ENCODE results near the gene GPATCH4. TPM values are rescaled to one million over a fixed set of nuclear protein-coding genes. Genes with fewer than 3 reads are reported as not detected.
A peak's percentile ranks its signal among the peaks of the same experiment; 100 is the strongest.
"Not testable (repeated sequence)": the region's sequence is repeated elsewhere in the genome, so short reads cannot be mapped to it uniquely, and the experiment has no call there.

The GPATCH4 gene
- total RNA-seq, 4 donors from 2014 or later, result 12.4 to 113 (median 28.9) TPM

DNA sequence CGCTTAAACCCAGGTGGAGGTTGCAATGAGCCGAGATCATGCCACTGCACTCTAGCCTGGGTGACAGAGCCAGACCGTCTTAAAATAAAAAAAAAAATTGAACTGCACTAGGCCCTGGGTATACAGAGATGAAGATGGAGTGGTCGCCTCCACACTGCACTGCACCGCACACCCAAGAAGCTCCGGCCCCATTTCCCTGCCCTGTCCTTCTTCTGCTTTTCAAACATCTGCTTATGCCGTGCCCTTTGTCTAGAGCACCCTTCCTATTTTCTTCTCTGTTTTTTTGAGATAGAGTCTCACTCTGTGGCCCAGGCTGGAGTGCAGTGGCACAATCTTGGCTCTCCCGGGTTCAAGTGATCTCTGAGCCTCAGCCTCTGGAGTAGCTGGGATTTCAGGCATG, 46.3 kb downstream of the GPATCH4 start:
- Histone ChIP-seq H3K4me3 (no peak overlapping the region), H3K4me1 (peaks cover 0 to 5% (median 0%) of the 10 kb centered on the region in 4 donors), H3K9me3 (no peaks in the 10 kb centered on the region), H3K27ac (no peak overlapping the region), H3K27me3 (no peaks in the 10 kb centered on the region), H3K36me3 (no peaks in the 10 kb centered on the region)
- no peak for TF ChIP-seq EP300 (IDR thresholded peaks at IDR 0.05; ENCODE audit: low read depth)
- no peak for TF ChIP-seq POLR2AphosphoS5 (IDR thresholded peaks at IDR 0.05)
- no peak for TF ChIP-seq POLR2A (IDR thresholded peaks at IDR 0.05)
- TF ChIP-seq, protein P1, sequence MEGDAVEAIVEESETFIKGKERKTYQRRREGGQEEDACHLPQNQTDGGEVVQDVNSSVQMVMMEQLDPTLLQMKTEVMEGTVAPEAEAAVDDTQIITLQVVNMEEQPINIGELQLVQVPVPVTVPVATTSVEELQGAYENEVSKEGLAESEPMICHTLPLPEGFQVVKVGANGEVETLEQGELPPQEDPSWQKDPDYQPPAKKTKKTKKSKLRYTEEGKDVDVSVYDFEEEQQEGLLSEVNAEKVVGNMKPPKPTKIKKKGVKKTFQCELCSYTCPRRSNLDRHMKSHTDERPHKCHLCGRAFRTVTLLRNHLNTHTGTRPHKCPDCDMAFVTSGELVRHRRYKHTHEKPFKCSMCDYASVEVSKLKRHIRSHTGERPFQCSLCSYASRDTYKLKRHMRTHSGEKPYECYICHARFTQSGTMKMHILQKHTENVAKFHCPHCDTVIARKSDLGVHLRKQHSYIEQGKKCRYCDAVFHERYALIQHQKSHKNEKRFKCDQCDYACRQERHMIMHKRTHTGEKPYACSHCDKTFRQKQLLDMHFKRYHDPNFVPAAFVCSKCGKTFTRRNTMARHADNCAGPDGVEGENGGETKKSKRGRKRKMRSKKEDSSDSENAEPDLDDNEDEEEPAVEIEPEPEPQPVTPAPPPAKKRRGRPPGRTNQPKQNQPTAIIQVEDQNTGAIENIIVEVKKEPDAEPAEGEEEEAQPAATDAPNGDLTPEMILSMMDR (IDR thresholded peaks at IDR 0.05), result no peak
- 79 to 86% methylated on average over 7 to 8 of the region's 8 CpGs for WGBS, 2 donors (ENCODE audit: low coverage in 1 of 2)
- DNase-seq, result no peak
- intact Hi-C loops (cut with DNase I; ENCODE audit: low total_unique reads) (no loop called here), in situ Hi-C loops (cut with MboI; ENCODE audit: low pct_ligation_motif_present in 1 of 4, low pct_unique_long_range_greater_than_20kb in 1 of 4, low sequenced_read_pairs in 3 of 4) (no loop called here)

DNA sequence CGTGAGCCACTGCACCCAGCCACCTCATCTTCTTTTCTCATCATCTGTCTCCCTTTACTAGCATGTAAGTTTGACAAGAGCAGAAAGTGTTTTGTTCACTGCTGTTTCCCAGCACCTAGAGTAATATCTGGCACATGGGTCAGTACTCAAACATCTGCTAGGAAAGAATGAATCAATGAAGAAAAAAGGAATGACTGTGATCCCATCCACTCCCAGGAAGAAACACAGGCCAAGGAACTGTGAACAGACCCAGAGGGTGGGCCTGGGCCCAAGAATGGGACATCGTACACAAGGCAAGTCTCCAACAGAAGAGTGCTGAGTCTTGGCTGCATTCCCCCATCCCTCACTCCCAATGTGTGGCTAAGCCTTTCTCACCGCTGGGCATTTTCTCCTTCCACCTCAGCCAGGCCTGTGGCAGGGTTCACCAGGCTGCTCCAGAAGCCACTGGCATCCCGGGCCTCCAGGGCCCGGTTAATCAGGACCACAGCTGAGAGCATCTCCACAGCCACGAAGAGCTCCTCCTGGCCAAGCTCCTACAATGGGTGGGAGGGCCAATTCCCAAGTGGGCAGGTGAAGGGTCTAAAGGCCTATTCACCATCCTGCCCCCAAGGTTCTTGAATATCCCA, 47.3 kb downstream of the GPATCH4 start:
- no peak for DNase-seq
- no peak for TF ChIP-seq EP300 (IDR thresholded peaks at IDR 0.05; ENCODE audit: low read depth)
- TF ChIP-seq POLR2AphosphoS5 (IDR thresholded peaks at IDR 0.05), result peak in 2 of 3 donors; percentile 6 to 13

DNA sequence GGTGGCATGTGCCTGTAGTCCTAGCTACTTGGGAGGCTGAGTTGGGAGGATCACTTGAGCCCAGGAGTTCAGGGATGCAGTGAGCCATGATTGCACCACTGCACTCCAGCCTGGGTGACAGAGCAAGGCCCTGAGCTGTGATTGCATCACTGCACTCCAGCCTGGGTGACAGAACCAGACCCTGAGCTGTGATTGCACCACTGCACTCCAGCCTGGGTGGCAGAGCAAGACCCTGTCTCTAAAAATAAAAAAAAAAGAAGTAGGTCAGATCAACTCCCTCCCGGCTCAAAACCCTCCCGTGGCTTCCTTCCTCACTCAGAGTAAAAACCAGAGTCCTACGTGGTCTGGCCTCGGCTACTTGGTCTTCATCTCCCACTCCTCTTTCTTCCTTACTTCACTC, 48.3 kb downstream of the GPATCH4 start:
- WGBS, 2 donors (ENCODE audit: low coverage in 1 of 2), result 55 to 80% methylated on average over 1 to 4 of the region's 4 CpGs
- H3K27me3 ChIP-seq; H3K4me1 ChIP-seq; H3K4me3 ChIP-seq; intact Hi-C loops (cut with DNase I; ENCODE audit: low total_unique reads); H3K27ac ChIP-seq; in situ Hi-C loops (cut with MboI; ENCODE audit: low pct_ligation_motif_present in 1 of 4, low pct_unique_long_range_greater_than_20kb in 1 of 4, low sequenced_read_pairs in 3 of 4); H3K9me3 ChIP-seq; H3K36me3 ChIP-seq; DNase-seq: not testable (repeated sequence)

More for the DNA sequence above, 47.3 kb downstream of the GPATCH4 start:
- WGBS, 2 donors (ENCODE audit: low coverage in 1 of 2), result 87 to 88% methylated on average over 1 to 6 of the region's 6 CpGs
- Histone ChIP-seq H3K27ac (no peak overlapping the region), H3K9me3 (no peaks in the 10 kb centered on the region), H3K4me1 (peaks cover 0 to 5% (median 0%) of the 10 kb centered on the region in 4 donors), H3K36me3 (no peaks in the 10 kb centered on the region), H3K4me3 (no peak overlapping the region), H3K27me3 (no peaks in the 10 kb centered on the region)
- intact Hi-C loops (cut with DNase I; ENCODE audit: low total_unique reads) (no loop called here), in situ Hi-C loops (cut with MboI; ENCODE audit: low pct_ligation_motif_present in 1 of 4, low pct_unique_long_range_greater_than_20kb in 1 of 4, low sequenced_read_pairs in 3 of 4) (no loop called here)

DNA sequence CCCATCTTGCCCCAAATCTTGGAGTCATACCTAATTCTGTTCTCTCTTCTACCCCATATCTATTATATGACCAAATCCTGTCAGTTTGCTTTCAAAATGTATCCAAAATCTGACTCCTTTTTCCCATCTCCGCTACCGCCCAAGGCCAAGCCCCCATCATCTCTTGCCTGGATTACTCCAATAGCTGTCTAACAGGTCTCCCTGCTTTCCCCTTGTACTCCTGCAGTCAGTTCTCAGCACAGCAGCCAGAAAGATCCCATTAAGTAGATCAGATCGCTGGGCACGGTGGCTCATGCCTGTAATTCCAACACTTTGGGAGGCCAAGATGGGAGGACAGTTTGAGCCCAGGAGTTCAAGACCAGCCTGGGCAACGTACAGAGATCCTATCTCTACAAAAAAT, 48.8 kb downstream of the GPATCH4 start:
- Histone ChIP-seq H3K4me3 (no peak overlapping the region), H3K4me1 (peaks cover 0 to 5% (median 0%) of the 10 kb centered on the region in 4 donors), H3K36me3 (no peaks in the 10 kb centered on the region), H3K27ac (no peak overlapping the region), H3K9me3 (no peaks in the 10 kb centered on the region), H3K27me3 (no peaks in the 10 kb centered on the region)
- 65 to 75% methylated on average over 5 of the region's 5 CpGs for WGBS, 2 donors (ENCODE audit: low coverage in 1 of 2)
- in situ Hi-C loops (cut with MboI; ENCODE audit: low pct_ligation_motif_present in 1 of 4, low pct_unique_long_range_greater_than_20kb in 1 of 4, low sequenced_read_pairs in 3 of 4) (no loop called here), intact Hi-C loops (cut with DNase I; ENCODE audit: low total_unique reads) (no loop called here)
- TF ChIP-seq POLR2A (IDR thresholded peaks at IDR 0.05) (no peak), POLR2AphosphoS5 (IDR thresholded peaks at IDR 0.05) (no peak), EP300 (IDR thresholded peaks at IDR 0.05; ENCODE audit: low read depth) (no peak)
- TF ChIP-seq, protein P1 (IDR thresholded peaks at IDR 0.05), result no peak
- no peak for DNase-seq

DNA sequence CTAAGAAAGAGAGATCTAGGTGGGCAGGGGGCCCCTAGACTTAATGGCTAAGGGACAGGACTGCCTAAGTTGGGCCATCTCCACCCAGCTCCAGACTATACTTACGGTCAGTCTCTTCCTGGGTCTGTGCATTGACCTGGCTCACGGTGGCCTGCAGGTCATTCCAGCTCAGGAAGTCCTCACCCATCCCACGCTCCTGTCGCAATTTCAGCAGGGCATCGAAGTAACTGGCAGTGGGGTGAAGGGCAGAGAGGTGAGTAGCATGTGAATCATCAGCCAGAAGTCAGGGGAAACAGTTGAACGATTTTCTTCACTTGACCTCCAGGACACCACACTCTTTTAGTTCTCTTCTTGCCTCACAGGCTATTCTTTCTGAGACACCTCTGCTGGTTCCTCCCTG, 49.4 kb downstream of the GPATCH4 start:
- peaks cover 0 to 5% (median 0%) of the 10 kb centered on the region in 4 donors for H3K4me1 ChIP-seq
- no peak for DNase-seq
- H3K4me3 ChIP-seq, result no peak overlapping the region
- H3K27me3 ChIP-seq, result no peaks in the 10 kb centered on the region
- no peaks in the 10 kb centered on the region for H3K9me3 ChIP-seq
- H3K36me3 ChIP-seq, result no peaks in the 10 kb centered on the region
- WGBS, 2 donors (ENCODE audit: low coverage in 1 of 2), result 82 to 84% methylated on average over 4 to 6 of the region's 6 CpGs
- intact Hi-C loops (cut with DNase I; ENCODE audit: low total_unique reads), result no loop called here
- no peak overlapping the region for H3K27ac ChIP-seq
- in situ Hi-C loops (cut with MboI; ENCODE audit: low pct_ligation_motif_present in 1 of 4, low pct_unique_long_range_greater_than_20kb in 1 of 4, low sequenced_read_pairs in 3 of 4), result no loop called here
- TF ChIP-seq POLR2A (IDR thresholded peaks at IDR 0.05) (no peak), POLR2AphosphoS5 (IDR thresholded peaks at IDR 0.05) (no peak), EP300 (IDR thresholded peaks at IDR 0.05; ENCODE audit: low read depth) (no peak)
- TF ChIP-seq, protein P1 (IDR thresholded peaks at IDR 0.05), result no peak

Measured in transverse colon (tissue), 4 donors.